Stimulated activated effector memory CD8-positive, alpha-beta T cell treated with anti-CD3 and anti-CD28 coated beads, Interleukin-12 subunit alpha, Interleukin-12 subunit beta, amount 100 ng/mL, for 72 hours (primary cell): ENCODE data around the gene ZNF407.
"Not testable (repeated sequence)": the region's sequence is repeated elsewhere in the genome, so short reads cannot be mapped to it uniquely, and the experiment has no call there.

ENCODE experiments used
- ATAC-seq: fragments of 150-1000 bp; cut with Tn5 transposase; 2 replicates; pipeline ENCODE4 v1.10.0; 2021
- DNase-seq, 2 donors: peaks; one replicate each; pipeline ENCODE4 v3.0.0; 2021 to 2022; ENCODE audit warnings: low spot score in 2 of 2
- H3K27ac Mint-ChIP-seq: one replicate; pipeline ENCODE4 v1.8.0; 2022; ENCODE audit warnings: mild to moderate bottlenecking, mixed read lengths
- H3K36me3 Mint-ChIP-seq: one replicate; pipeline ENCODE4 v1.8.0; 2022; ENCODE audit warnings: mild to moderate bottlenecking, mixed read lengths
- H3K4me1 Mint-ChIP-seq: one replicate; pipeline ENCODE4 v1.8.0; 2022; ENCODE audit warnings: mixed read lengths
- H3K4me3 Mint-ChIP-seq: one replicate; pipeline ENCODE4 v1.8.0; 2022; ENCODE audit warnings: mild to moderate bottlenecking, mixed read lengths
- H3K9me3 Mint-ChIP-seq: one replicate; pipeline ENCODE4 v1.8.0; 2022; ENCODE audit warnings: mixed read lengths

ZNF407 gene

GRCh38 chr18:74947875-74948274, 350.2 kb downstream of the ZNF407 start:
- DNase-seq, result no peak

GRCh38 chr18:74949611-74950010, 351.9 kb downstream of the ZNF407 start:
- Mint-ChIP-seq H3K36me3 (no peaks in the 10 kb centered on the region), H3K27ac (no peak overlapping the region), H3K9me3 (no peaks in the 10 kb centered on the region), H3K4me1 (peaks cover 21% of the 10 kb centered on the region), H3K4me3 (no peak overlapping the region)
- ATAC-seq (peak; percentile 61), DNase-seq (no peak)

More at GRCh38 chr18:74947875-74948274, 350.2 kb downstream of the ZNF407 start:
- no peak overlapping the region for H3K27ac Mint-ChIP-seq
- H3K9me3 Mint-ChIP-seq, result no peaks in the 10 kb centered on the region
- no peak overlapping the region for H3K4me3 Mint-ChIP-seq
- H3K36me3 Mint-ChIP-seq, result no peaks in the 10 kb centered on the region
- no peak for ATAC-seq
- H3K4me1 Mint-ChIP-seq, result peaks cover 21% of the 10 kb centered on the region

GRCh38 chr18:74950479-74950878, 352.8 kb downstream of the ZNF407 start:
- Mint-ChIP-seq H3K27ac (peak overlapping the region; percentile 70), H3K9me3 (no peaks in the 10 kb centered on the region), H3K4me1 (peaks cover 21% of the 10 kb centered on the region), H3K4me3 (peak overlapping the region; percentile 40), H3K36me3 (no peaks in the 10 kb centered on the region)
- ATAC-seq (no peak), DNase-seq (no peak)

DNA sequence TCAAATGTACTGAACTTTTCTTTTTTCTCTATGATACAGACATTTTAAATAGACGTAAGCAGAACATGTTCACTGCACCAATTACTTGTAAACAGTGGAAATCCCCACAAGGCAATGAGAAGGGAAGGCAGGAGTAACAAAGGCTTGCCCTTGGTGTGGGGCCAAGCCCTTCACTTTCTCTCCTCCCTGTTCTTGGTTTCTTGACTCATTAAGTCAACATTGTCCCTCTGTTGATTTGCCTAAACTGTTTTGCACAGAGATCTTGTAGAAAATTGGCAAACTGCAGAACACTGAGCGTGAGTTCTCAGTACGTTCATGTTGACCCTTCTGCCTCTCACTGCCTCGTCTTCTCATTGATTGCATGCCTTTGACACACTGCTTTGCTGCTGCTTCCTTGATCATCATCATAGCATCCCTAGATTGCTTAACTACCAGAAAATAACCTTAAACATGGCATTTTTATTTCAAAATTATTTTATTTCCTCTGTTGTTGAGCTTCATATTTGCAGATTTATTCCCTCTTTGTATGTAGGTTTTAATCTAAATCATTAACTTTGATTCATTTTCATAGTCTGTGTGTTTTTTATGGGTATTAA, 353.6 kb downstream of the ZNF407 start:
- peaks cover 21% of the 10 kb centered on the region for H3K4me1 Mint-ChIP-seq
- peak overlapping the region; percentile 70 for H3K27ac Mint-ChIP-seq
- H3K36me3 Mint-ChIP-seq, result no peaks in the 10 kb centered on the region
- peak; percentile 83 for ATAC-seq
- no peaks in the 10 kb centered on the region for H3K9me3 Mint-ChIP-seq
- H3K4me3 Mint-ChIP-seq, result peak overlapping the region; percentile 40
- no peak for DNase-seq

DNA sequence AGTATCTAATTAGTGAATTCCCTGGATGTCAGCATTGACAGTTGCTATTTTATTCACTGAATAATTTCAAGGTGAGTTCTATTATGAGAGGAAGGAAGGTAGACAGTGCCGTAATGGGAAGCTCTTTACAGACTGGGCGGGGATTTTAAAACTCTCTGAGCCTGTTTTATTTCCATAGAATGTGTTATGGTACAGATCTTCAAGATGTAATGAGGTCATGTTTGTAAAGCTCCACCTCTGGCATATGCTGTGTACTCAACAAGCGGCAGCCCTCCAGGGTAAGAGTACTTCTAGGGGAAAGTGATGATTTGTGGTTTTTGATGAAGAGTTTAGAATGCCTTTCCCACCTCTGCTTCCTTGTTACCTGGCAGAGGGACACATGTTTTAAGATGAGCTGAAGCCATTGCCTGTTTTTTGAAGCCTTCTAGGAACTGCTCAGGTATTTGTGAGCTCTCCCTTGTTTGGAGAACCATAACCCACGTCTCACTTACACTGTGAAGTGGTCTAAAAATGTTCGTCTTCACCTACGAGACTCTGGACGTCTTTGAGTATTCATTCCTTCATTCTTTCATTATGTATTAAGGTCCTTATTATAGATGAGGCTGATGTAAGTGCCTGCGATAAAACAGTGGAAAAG, 360.0 kb downstream of the ZNF407 start:
- no peaks in the 10 kb centered on the region for H3K36me3 Mint-ChIP-seq
- H3K27ac Mint-ChIP-seq, result no peak overlapping the region
- H3K4me3 Mint-ChIP-seq, result no peak overlapping the region
- H3K9me3 Mint-ChIP-seq, result no peaks in the 10 kb centered on the region
- no peaks in the 10 kb centered on the region for H3K4me1 Mint-ChIP-seq
- DNase-seq, result no peak
- ATAC-seq, result no peak

DNA sequence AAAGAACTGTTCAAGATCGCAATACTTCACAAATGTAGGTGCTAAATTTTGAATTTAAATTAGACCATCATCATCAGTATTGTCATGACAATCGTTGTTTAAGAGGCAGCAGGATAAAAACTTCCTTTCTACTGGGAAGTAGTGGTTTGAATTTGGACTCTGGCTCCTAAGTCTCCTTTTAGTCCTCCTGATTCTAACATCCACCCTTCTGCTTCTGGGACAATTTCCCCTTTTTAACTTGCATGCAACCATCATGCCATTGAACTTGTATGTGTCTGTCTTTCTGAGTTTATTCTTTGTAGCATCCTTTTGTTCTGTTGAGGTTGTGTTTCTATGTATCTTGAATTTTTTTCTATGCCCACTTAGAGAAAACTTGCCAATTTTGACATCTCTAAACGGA, 361.5 kb downstream of the ZNF407 start:
- DNase-seq, result no peak
- no peak overlapping the region for H3K4me3 Mint-ChIP-seq
- H3K36me3 Mint-ChIP-seq, result no peaks in the 10 kb centered on the region
- no peak overlapping the region for H3K27ac Mint-ChIP-seq
- H3K4me1 Mint-ChIP-seq, result no peaks in the 10 kb centered on the region
- ATAC-seq, result no peak
- H3K9me3 Mint-ChIP-seq, result no peaks in the 10 kb centered on the region

DNA sequence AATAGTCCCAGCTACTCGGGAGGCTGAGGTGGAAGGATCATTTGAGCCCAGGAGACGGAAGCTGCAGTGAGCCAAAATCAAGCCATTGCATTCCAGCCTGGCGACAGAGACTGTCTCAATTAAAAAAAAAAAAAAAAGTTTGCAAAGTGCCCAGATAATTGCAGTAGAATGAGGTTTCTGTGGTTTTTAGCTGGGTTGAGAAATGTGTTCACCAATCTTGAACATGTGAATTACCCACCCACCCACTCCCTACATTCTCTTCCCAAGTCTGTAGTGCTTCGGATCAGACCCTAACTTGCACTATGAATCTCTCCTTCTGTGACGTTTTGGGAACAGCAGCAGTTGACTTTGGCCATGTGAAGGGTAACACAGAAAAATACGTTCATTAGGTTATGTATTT, 363.9 kb downstream of the ZNF407 start:
- Mint-ChIP-seq H3K9me3 (peaks cover 3% of the 10 kb centered on the region), H3K4me3 (no peak overlapping the region), H3K4me1 (no peaks in the 10 kb centered on the region), H3K36me3 (no peaks in the 10 kb centered on the region), H3K27ac (peak overlapping the region; percentile 26)
- DNase-seq (no peak), ATAC-seq (no peak)

- no peak overlapping the region for H3K27ac Mint-ChIP-seq
- H3K36me3 Mint-ChIP-seq, result no peaks in the 10 kb centered on the region
- H3K4me3 Mint-ChIP-seq, result no peak overlapping the region
- ATAC-seq, result peak; percentile 31
- DNase-seq, result no peak
- H3K9me3 Mint-ChIP-seq, result peaks cover 3% of the 10 kb centered on the region
- H3K4me1 Mint-ChIP-seq, result no peaks in the 10 kb centered on the region
These were observed 366.3 kb downstream of the ZNF407 start for GRCh38 chr18:74963820-74964446.

GRCh38 chr18:74965682-74966081, 368.0 kb downstream of the ZNF407 start:
- no peak for ATAC-seq

DNA sequence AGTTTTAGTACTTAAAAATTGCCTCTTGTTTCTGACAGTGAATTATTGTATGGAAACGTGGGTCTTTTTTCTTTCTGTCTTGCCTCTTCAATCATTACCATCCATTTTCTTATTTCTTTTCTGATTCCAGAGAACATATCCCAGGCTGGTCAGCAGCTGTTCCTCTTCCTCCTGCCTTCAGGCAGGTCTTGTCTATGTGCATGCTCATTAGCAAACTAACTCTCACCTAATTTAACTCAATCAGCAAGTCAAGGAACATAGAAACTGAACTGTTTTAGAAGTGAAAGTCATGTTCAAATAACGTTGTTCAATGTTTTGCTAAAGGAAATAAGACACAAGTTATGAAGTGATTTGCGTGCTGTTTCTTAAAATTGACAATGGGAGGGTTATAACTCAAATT, 369.8 kb downstream of the ZNF407 start:
- H3K9me3 Mint-ChIP-seq, result peaks cover 3% of the 10 kb centered on the region
- no peaks in the 10 kb centered on the region for H3K36me3 Mint-ChIP-seq
- no peak for ATAC-seq
- H3K4me3 Mint-ChIP-seq, result no peak overlapping the region
- H3K4me1 Mint-ChIP-seq, result peaks cover 4% of the 10 kb centered on the region
- DNase-seq, result no peak
- no peak overlapping the region for H3K27ac Mint-ChIP-seq

More at GRCh38 chr18:74965682-74966081, 368.0 kb downstream of the ZNF407 start:
- peaks cover 3% of the 10 kb centered on the region for H3K9me3 Mint-ChIP-seq
- H3K4me1 Mint-ChIP-seq, result no peaks in the 10 kb centered on the region
- H3K4me3 Mint-ChIP-seq, result no peak overlapping the region
- no peak for DNase-seq
- H3K27ac Mint-ChIP-seq, result no peak overlapping the region
- H3K36me3 Mint-ChIP-seq, result no peaks in the 10 kb centered on the region

GRCh38 chr18:74967979-74968378, 370.3 kb downstream of the ZNF407 start:
- DNase-seq (no peak), ATAC-seq (no peak)
- Mint-ChIP-seq H3K4me1 (peaks cover 9% of the 10 kb centered on the region), H3K9me3 (peaks cover 3% of the 10 kb centered on the region), H3K36me3 (no peaks in the 10 kb centered on the region), H3K4me3 (no peak overlapping the region), H3K27ac (no peak overlapping the region)

- not testable (repeated sequence) for H3K36me3 Mint-ChIP-seq, ATAC-seq, H3K27ac Mint-ChIP-seq, H3K4me1 Mint-ChIP-seq, H3K9me3 Mint-ChIP-seq, H3K4me3 Mint-ChIP-seq, DNase-seq
These were observed 373.7 kb downstream of the ZNF407 start for GRCh38 chr18:74971358-74971757.

DNA sequence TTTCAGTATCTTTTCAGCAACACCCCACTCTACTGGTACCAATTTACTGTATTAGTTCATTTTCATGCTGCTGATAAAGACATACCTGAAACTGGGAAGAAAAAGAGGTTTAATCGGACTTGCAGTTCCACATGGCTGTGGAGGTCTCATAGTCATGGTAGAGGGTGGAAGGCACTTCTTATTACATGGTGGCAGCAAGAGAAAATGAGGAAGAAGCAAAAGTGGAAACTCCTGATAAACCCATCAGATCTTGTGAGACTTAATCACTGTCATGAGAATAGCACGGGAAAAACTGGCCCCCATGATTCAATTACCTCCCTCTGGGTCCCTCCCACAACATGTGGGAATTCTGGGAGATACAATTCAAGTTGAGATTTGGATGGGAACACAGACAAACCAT, 374.1 kb downstream of the ZNF407 start:
- not testable (repeated sequence) for H3K9me3 Mint-ChIP-seq, H3K27ac Mint-ChIP-seq, ATAC-seq

DNA sequence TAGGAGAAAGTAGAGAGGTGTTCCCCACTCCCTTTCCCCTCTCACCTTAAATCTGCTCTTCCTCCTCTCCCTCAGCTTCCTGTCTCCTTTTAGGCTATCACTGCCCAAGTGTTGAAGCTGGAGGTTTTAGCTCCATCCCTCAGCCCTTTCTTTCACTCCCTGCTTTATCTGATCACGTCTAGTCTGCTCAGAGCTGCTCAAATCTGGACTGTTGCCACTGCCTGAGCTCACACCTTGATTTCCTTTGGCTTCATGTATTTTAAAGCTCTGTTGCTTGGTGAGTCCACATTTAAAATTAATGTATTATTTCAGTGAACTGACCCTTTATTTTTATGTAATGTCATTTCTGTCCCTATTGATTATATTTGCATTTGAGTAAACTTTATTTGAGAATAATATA, 374.7 kb downstream of the ZNF407 start:
- ATAC-seq, result no peak

More for the DNA sequence above, 374.1 kb downstream of the ZNF407 start:
- H3K4me1 Mint-ChIP-seq, H3K4me3 Mint-ChIP-seq, H3K36me3 Mint-ChIP-seq, DNase-seq: not testable (repeated sequence)

GRCh38 chr18:74975001-74975400, 377.3 kb downstream of the ZNF407 start:
- no peak overlapping the region for H3K27ac Mint-ChIP-seq
- DNase-seq, result no peak

More for the DNA sequence above, 374.7 kb downstream of the ZNF407 start:
- H3K9me3 Mint-ChIP-seq, result no peaks in the 10 kb centered on the region
- H3K36me3 Mint-ChIP-seq, result no peaks in the 10 kb centered on the region
- no peak for DNase-seq
- H3K4me3 Mint-ChIP-seq, result no peak overlapping the region
- H3K27ac Mint-ChIP-seq, result peak overlapping the region; percentile 58
- peaks cover 9% of the 10 kb centered on the region for H3K4me1 Mint-ChIP-seq

GRCh38 chr18:74976331-74976909, 378.8 kb downstream of the ZNF407 start:
- no peaks in the 10 kb centered on the region for H3K9me3 Mint-ChIP-seq
- H3K36me3 Mint-ChIP-seq, result no peaks in the 10 kb centered on the region
- H3K4me1 Mint-ChIP-seq, result peaks cover 13% of the 10 kb centered on the region
- DNase-seq, result no peak
- no peak for ATAC-seq
- no peak overlapping the region for H3K4me3 Mint-ChIP-seq
- H3K27ac Mint-ChIP-seq, result no peak overlapping the region

More at GRCh38 chr18:74975001-74975400, 377.3 kb downstream of the ZNF407 start:
- H3K4me3 Mint-ChIP-seq, result no peak overlapping the region
- ATAC-seq, result no peak
- peaks cover 13% of the 10 kb centered on the region for H3K4me1 Mint-ChIP-seq
- H3K9me3 Mint-ChIP-seq, result no peaks in the 10 kb centered on the region
- H3K36me3 Mint-ChIP-seq, result no peaks in the 10 kb centered on the region
